Stimulated activated naive CD4-positive, alpha-beta T cell treated with Interleukin-2 at 50 U/mL for 16 hours (primary cell): Measurements from ENCODE around the gene TRIP11.
"Not testable (repeated sequence)": the region's sequence is repeated elsewhere in the genome, so short reads cannot be mapped to it uniquely, and the experiment has no call there.

ENCODE experiments used
- DNase-seq: peaks from one replicate; lab custom pipeline; 2025; lab: John Stamatoyannopoulos, UW

TRIP11 gene

GRCh38 chr14:92039719-92040430, at the start of gene TRIP11:
Gene TRIP11, minus strand, starts transcription at chr14:92040059. Its CDS starts 374 bp downstream, at chr14:92039685.
- peak; percentile 93 for DNase-seq

GRCh38 chr14:92088494-92088893, 48.6 kb upstream of the TRIP11 start:
- no peak for DNase-seq

- DNase-seq = no peak
Measured at GRCh38 chr14:92074555-92074954, 34.7 kb upstream of the TRIP11 start.

- DNase-seq = no peak
Measured at GRCh38 chr14:92058006-92058917, 18.4 kb upstream of the TRIP11 start.

DNA sequence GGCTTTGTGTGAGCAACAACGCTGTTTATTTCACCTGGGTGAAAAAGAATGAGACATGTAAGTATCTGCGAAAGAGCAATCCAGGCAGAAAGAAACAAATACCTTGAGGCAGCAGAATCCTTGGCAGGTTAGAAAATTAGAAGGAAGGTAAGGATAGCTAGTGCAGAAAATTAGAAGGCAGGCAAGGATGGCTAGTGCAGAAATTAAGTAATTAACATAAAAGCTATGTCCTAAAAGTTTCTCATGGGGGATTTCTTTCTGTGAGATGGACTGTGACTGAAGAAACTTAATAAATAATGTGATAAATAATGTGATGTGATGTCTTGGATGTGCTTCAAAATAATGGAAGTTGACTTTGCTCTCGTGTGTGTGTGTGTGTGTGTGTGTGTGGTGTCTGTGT, 9.9 kb upstream of the TRIP11 start:
- no peak for DNase-seq

DNA sequence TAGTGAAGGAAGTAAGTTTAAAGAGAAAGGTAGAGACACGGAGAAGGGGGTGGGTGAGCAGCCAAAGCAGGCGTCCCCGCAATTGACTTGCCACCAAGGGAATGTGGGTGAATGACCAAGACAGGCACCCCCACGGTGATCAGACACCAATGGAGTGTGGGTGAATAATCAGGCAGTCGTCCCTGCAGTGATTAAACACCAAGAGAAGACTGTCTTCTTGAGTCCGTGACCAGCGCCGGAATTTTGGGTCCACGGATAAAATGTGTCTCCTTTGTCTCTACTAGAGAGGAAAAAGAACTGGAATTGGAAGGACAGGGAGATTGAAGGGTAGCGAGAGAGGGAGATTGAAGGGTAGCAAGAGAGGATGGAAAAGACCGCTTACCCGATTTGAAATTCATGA, 9.4 kb upstream of the TRIP11 start:
- DNase-seq = not testable (repeated sequence)

DNA sequence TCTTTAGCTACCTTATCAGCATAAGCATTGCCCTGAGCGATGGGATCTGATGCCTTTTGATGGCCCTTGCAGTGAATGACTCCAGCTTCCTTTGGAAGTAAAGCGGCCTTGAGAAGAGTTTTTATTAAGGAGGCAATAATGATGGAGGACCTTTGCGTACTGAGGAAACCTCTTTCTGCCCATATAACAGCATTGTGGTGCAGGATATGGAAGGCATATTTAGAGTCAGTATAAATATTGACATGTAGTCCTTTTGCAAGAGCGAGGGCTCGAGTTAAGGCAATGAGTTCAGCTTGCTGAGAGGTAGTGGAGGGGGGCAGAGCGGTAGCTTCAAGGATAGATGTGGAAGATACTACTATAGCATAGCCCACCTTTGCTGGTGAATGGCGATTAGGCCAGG, 6.0 kb upstream of the TRIP11 start:
- not testable (repeated sequence) for DNase-seq

DNA sequence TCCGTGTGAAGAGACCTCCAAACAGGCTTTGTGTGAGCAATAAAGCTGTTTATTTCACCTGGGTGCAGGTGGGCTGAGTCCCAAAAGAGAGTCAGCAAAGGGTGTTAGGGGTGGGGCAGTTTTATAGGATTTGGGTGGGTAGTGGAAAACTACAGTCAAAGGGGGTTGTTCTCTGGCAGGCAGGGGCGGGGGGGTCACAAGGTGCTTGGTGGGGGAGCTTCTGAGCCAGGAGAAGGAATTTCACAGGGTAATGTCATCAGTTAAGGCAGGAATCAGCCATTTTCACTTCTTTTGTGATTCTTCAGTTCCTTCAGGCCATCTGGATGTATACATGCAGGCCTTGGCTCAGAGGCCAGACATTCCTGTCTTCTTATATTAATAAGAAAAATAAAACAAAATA, 1.9 kb upstream of the TRIP11 start:
- DNase-seq = not testable (repeated sequence)

DNA sequence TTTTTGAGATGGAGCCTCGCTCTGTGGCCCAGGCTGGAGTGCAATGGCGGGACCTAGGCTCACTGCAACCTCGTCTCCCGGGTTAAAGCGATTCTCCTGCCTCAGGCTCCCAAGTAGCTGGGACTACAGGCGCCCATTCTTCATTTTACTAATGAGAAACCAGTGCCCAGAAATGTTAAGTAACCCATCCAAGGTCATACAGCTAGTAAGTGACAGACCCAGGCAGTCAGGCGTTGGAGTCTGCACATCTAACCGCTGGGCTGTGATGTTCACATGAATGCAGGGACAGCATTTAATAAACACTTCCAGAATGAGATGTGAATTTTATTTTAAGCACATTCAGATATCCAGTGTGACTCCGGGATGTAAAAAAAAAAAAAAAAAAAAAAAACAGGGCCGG, 1.3 kb upstream of the TRIP11 start:
- DNase-seq = no peak

GRCh38 chr14:92040431-92041051, 682 bp upstream of the TRIP11 start:
- no peak for DNase-seq

DNA sequence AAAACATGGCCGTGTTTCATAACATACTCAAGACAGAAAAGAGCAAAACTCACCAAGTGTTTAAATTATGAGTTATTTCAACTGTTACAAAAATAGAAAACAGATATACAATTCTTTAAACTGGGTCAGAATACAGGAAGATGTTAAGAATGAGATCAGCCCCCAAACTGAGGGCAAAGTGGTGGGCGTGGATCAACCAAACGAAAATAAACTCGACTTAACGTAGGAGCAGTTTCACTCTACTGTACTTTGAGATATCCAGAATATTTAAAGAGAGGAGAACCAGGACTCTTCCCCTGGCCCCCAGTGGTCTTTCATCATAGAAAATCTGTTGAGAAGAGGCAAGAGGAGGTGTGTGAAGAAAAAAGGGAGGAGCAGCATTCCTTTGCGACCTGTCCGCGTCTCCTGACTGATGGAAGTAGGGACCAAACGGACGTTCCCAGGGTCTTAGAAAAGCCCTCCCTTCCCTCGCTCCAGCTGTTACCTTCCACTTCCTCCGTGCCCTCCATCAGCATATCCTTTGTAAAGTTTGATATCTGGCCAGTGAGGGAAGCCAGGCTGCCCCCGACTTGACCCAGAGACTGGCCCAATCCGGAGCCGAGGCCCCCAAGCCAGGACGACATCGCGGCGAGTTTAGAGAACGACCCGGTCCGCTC, 668 bp downstream of the TRIP11 start:
- peak; percentile 12 for DNase-seq

DNA sequence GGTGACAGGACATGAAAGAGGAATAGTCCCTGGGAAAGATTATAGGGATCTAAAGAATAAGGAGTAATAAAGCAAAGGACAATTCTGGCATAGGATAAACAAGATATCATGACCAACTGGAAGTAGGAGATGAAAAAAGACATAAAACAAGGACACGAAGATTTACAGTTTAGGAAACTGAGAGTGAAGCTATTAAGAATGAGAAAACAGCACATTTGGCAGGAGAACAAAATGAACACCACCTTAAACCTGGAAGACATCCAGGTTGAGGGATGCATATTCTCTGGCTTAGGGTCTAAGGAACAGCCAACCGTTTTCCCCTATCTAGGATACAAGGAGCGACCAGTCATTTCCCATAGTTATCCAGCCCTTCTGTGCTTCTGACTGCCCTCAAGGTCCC, 1.9 kb downstream of the TRIP11 start:
- no peak for DNase-seq

GRCh38 chr14:92035890-92036289, 4.0 kb downstream of the TRIP11 start:
- DNase-seq = no peak

DNA sequence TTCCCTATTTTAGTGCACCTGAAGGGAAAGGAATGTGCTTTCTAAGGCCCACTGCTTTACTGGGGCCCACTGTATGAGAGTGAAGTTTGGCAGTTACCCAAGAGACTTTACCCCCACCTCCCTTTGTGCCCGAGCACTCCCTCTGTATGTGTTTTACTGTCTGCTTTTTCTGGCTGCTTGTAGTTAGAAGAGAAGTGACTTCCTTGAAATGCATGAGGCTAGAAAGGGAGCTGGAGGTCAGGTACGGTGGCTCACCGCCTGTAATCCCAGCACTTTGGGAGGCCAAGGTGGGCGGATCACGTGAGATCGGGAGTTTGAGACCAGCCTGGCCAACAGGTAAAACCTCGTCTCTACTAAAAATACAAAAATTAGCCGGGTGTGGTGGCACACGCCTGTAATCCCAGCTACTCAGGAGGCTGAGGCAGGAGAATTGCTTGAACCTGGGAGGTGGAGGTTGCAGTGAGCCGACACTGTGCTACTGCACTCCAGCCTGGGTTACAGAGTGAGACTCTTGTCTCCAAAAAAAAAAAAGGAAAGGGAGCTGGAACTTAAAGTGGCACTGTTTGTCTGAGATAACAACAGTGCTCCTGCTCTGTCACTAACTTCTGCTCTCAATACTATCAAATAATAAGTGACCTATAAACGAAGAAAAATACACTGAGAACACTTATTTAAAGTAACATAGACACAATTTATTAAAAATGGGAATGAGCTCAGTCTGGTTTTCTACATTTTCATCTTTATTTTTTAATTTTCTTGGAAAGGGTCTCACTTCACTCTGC, 5.8 kb downstream of the TRIP11 start:
- DNase-seq = no peak

DNA sequence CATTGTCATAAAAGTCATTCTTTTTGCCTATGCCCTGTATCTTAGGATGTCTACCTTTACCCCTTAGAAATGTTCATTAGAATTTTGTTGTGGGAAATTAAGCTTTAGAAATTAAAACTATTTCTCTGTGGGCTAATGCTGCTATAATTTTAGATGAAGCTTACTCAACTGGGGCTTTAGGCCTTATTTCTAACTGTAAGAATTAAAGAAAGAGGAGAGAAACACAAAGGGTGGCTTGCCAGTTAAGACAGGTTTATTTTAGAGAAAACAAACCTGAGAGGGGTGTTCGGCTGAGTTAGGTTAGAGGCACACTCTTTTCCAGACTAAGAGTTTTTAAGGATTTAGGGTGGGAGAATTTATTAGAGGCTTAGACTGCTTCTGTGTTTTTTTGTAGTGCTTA, 6.4 kb downstream of the TRIP11 start:
- no peak for DNase-seq

GRCh38 chr14:92026548-92027190, 13.2 kb downstream of the TRIP11 start:
- no peak for DNase-seq

DNA sequence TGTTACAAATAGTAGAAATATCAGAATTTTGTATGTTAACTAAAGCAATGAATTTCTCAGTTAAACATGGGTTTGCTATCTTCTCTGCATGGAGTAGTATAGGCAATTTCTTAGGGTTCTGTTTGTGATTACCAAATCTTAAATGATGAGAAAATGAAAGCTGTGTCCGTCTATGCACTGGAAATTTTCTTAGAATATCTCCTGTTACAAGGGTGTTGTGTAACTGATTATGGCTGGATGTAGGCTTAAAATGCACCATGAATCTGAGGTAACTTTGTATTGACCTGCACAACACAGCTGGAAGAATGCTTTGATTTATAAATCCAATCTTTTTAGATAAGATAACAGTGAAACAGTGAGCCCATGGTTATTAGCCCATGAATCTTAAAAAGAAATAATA, 17.8 kb downstream of the TRIP11 start:
- no peak for DNase-seq

- no peak for DNase-seq
Measured at GRCh38 chr14:92021523-92021922, 18.3 kb downstream of the TRIP11 start.

DNA sequence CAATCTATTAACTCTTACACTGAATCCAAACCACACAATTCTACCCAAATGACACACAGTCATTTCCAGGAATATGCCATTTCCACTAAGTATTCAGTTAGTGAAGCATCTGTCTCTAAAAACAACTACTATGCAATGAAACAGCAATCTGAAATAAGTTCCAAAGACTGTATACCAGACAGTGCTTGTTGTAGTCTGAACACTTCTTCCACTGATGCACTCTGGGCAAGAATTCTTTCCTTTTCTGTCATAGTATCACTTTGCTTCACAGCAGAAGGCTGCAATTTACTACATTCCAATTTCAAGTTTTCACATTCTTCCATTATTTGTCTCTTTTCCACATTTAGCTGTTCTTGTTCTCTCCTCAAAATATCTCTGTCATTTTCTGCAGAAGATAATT, 25.8 kb downstream of the TRIP11 start:
- DNase-seq = no peak

DNA sequence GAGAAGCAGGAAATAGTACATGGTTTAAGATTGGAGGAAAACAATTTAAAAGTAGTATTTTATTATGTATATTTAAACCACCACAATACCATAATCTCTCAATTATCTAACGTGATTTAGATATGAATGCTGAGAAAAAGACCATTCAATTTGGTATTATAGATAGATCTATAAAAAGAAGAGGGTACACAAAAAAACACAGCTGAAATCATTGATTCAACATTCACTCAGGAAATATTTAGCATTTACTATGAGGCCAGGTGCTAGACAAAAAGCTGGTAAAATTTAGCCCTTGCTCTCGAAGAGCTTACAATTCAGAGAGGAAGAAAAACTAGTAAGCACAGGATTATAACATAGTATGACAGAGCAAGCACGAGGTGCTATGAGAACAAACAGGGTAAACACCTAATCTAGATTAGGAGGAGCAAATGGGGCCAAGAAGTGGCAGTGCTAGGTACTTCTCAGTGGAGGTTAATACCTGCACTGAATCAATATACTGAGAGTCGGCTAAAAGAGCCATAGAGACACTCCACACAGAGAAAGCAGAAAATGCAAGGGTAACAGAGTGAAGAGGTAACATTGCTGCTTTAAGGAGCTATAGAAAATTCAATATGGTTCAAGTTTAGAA, 27.6 kb downstream of the TRIP11 start:
- no peak for DNase-seq

DNA sequence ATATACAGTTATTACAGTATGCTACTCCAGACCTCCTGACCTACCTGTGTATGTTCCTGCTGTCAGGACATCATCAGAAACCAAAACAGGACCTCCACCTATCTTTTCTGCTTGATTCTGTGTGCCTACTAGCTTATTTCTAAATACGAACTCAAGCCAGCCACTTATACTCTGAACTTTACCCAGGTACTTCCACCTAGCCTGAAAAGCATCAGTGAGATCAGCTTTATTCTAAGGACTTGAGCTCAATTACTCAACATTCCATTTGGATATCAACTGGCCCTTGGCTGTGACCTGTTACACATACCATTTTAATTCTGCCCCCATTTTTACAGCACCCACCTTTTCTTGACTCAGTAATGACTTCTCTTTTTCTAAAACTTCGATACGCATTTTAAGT, 29.2 kb downstream of the TRIP11 start:
- no peak for DNase-seq
